Peyer's patch (tissue), 4 donors: Measurements from ENCODE around the gene STK38L. TPM values are rescaled to one million over a fixed set of nuclear protein-coding genes. Genes with fewer than 3 reads are reported as not detected.

Experiments used
- DNase-seq, 3 donors: peaks; one replicate each; pipeline ENCODE4 v3.0.0-alpha.2; 2017 to 2019
- H3K27ac ChIP-seq, 4 donors: fragments of 200-600 bp; sonication (generic); one replicate each; pipeline ENCODE4 v1.5.1; 2016 to 2019
- H3K27me3 ChIP-seq, 2 donors: fragments of 200-600 bp; sonication (generic); one replicate each; pipeline ENCODE4 v1.5.1; 2019
- H3K36me3 ChIP-seq, 3 donors: fragments of 200-600 bp; sonication (generic); one replicate each; pipeline ENCODE4 v1.5.1; 2016 to 2019
- H3K4me1 ChIP-seq, 4 donors: fragments of 200-600 bp; sonication (generic); one replicate each; pipeline ENCODE4 v1.5.1; 2016 to 2019
- H3K4me3 ChIP-seq, 4 donors: fragments of 200-600 bp; sonication (generic); 1 replicate in 3 of 4; 2 replicates in 1 of 4; pipeline ENCODE4 v1.5.1; 2016 to 2019; ENCODE audit warnings: mild to moderate bottlenecking in 1 of 4
- H3K9me3 ChIP-seq, 4 donors: fragments of 200-600 bp; sonication (generic); one replicate each; pipeline ENCODE4 v1.5.1; 2016 to 2019; ENCODE audit warnings: mild to moderate bottlenecking in 1 of 4
- POLR2A ChIP-seq, 2 donors: fragments of 450-650 bp; IDR thresholded peaks; one replicate each; pipeline ENCODE4 v1.5.1; 2017; ENCODE audit warnings: antibody characterized with exemption in 2 of 2, mild to moderate bottlenecking in 2 of 2, moderate library complexity in 2 of 2
- total RNA-seq, 4 donors: library from RNA; depleted of rRNA; stranded (reverse); fragments of >200 nt; gene quantifications; one replicate each; pipeline ENCODE4 v1.1.0, GENCODE V29; 2016
- TF ChIP-seq, protein P1 (sequence below), 6 experiments: fragments of 450-650 bp in 4 of 6; fragments of 200-600 bp in 2 of 6; sonication (generic) in 1 of 6; IDR thresholded peaks; one replicate each; pipeline ENCODE4 v1.5.1; 2017 to 2019; ENCODE audit warnings: antibody characterized with exemption in 6 of 6, mild to moderate bottlenecking in 3 of 6, moderate library complexity in 1 of 6

Gene STK38L
- total RNA-seq, 4 donors from 2014 or later, result 19.6 to 33.0 (median 22.1) TPM

DNA sequence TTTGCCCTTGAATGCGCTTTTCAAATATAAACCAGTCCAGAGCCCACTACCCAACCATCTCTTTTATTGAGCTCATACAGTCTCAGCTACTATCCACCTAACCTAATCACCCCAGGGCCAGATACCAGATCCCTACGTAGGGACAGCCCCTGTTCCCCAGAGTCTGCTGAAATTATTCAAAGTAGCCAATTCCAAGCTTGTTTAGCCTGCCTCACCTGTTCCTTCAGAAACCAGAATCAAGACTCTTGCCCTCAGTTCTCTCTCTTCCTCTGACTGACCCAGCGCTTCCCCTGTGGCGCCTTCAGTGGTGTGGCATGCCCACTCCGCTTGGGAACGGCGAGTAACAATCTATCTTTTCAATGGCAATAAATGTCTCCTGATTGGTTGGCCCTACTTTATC lies 107.4 kb downstream of the STK38L start:
- Histone ChIP-seq H3K36me3 (no peaks in the 10 kb centered on the region), H3K4me3 (no peak overlapping the region)
- TF ChIP-seq, protein P1, sequence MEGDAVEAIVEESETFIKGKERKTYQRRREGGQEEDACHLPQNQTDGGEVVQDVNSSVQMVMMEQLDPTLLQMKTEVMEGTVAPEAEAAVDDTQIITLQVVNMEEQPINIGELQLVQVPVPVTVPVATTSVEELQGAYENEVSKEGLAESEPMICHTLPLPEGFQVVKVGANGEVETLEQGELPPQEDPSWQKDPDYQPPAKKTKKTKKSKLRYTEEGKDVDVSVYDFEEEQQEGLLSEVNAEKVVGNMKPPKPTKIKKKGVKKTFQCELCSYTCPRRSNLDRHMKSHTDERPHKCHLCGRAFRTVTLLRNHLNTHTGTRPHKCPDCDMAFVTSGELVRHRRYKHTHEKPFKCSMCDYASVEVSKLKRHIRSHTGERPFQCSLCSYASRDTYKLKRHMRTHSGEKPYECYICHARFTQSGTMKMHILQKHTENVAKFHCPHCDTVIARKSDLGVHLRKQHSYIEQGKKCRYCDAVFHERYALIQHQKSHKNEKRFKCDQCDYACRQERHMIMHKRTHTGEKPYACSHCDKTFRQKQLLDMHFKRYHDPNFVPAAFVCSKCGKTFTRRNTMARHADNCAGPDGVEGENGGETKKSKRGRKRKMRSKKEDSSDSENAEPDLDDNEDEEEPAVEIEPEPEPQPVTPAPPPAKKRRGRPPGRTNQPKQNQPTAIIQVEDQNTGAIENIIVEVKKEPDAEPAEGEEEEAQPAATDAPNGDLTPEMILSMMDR (IDR thresholded peaks at IDR 0.05), result no peak
- TF ChIP-seq POLR2A (IDR thresholded peaks at IDR 0.05), result no peak

DNA sequence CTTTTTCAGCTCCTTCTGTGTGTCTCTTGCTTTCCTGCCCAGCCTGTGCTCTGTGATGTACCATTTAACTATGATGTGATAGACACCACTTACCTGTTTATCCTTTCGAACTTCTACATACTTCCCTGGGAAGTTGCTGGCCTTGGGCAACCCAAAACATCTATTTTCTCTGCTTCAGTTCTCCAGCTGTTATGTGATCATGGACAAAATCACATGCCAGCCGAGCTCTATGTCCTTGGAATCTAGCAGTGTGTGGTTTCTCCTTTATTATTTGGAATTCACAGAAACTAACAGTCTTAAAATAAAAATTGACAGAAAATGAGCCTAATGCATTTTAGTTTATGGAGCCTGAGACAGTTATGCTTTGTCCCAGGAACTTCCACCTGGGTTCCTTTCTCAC lies 111.4 kb downstream of the STK38L start:
- H3K36me3 ChIP-seq, result no peaks in the 10 kb centered on the region
- H3K27me3 ChIP-seq, result no peaks in the 10 kb centered on the region
- no peaks in the 10 kb centered on the region for H3K9me3 ChIP-seq
- TF ChIP-seq, protein P1 (IDR thresholded peaks at IDR 0.05), result no peak
- no peak for TF ChIP-seq POLR2A (IDR thresholded peaks at IDR 0.05)
- H3K4me3 ChIP-seq, result no peak overlapping the region
- DNase-seq, result no peak
- no peak overlapping the region for H3K27ac ChIP-seq
- no peaks in the 10 kb centered on the region for H3K4me1 ChIP-seq

More for the DNA sequence above, 107.4 kb downstream of the STK38L start:
- Histone ChIP-seq H3K4me1 (no peaks in the 10 kb centered on the region), H3K27me3 (no peaks in the 10 kb centered on the region), H3K9me3 (no peaks in the 10 kb centered on the region), H3K27ac (no peak overlapping the region)
- no peak for DNase-seq

DNA sequence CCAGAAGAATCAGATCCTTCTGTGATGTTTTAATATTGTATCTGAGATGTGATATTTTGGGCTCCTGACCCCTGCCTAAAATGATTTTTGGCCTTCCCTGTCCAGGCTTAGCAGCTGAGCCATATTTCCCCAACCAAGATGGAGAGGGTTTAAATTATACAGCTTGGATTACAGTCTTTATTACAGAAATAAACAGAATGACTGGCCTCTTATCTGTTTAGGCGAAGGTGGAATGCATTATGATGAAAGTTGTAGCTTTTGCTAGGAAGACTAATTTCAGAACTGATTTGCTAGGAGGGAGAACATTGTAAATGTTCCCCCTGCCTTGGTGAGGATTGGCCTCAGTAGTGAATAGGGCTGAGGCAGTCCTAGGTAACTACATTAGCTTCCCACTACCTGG lies 111.9 kb downstream of the STK38L start:
- no peak for DNase-seq
- TF ChIP-seq, protein P1 (IDR thresholded peaks at IDR 0.05), result no peak
- TF ChIP-seq POLR2A (IDR thresholded peaks at IDR 0.05), result no peak
- no peaks in the 10 kb centered on the region for H3K36me3 ChIP-seq
- H3K27ac ChIP-seq, result no peak overlapping the region
- no peaks in the 10 kb centered on the region for H3K27me3 ChIP-seq
- H3K4me1 ChIP-seq, result no peaks in the 10 kb centered on the region
- no peak overlapping the region for H3K4me3 ChIP-seq
- H3K9me3 ChIP-seq, result no peaks in the 10 kb centered on the region

- Histone ChIP-seq H3K4me1 (no peaks in the 10 kb centered on the region), H3K9me3 (no peaks in the 10 kb centered on the region), H3K36me3 (no peaks in the 10 kb centered on the region), H3K4me3 (no peak overlapping the region), H3K27me3 (no peaks in the 10 kb centered on the region), H3K27ac (no peak overlapping the region)
- no peak for DNase-seq
- no peak for TF ChIP-seq POLR2A (IDR thresholded peaks at IDR 0.05)
- TF ChIP-seq, protein P1 (IDR thresholded peaks at IDR 0.05), result no peak
These were observed 115.7 kb downstream of the STK38L start for GRCh38 chr12:27359578-27360340.

DNA sequence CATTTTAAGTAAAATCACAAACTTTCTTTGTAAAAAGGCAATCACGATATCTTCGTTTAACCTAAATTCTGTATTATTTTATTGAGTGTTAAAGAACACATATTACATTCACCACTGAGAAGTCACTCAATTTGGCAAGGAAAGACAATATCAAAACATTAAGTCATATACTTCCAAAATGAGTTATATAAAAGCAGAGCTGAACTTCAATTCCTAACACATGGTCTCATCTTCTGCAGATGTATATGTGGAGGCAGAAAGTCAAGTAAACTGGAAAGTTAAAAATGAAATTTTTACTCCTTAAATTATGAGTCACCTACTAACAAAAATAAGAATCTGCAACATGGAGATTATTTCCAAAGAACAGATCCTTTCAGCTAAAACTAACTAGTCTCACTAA lies 117.3 kb downstream of the STK38L start:
- no peaks in the 10 kb centered on the region for H3K9me3 ChIP-seq
- no peak for DNase-seq
- no peaks in the 10 kb centered on the region for H3K36me3 ChIP-seq
- no peaks in the 10 kb centered on the region for H3K4me1 ChIP-seq
- no peaks in the 10 kb centered on the region for H3K27me3 ChIP-seq
- H3K4me3 ChIP-seq, result no peak overlapping the region
- no peak for TF ChIP-seq POLR2A (IDR thresholded peaks at IDR 0.05)
- TF ChIP-seq, protein P1 (IDR thresholded peaks at IDR 0.05), result no peak
- H3K27ac ChIP-seq, result no peak overlapping the region
